Panc1 (cell line): ENCODE data around the gene EEF2. TPM values are rescaled to one million over a fixed set of nuclear protein-coding genes. Genes with fewer than 3 reads are reported as not detected.
"Not testable (repeated sequence)": the region's sequence is repeated elsewhere in the genome, so short reads cannot be mapped to it uniquely, and the experiment has no call there.

Experiments
- ATAC-seq: fragments of 200-7000 bp; cut with Tn5 transposase; 2 replicates; pipeline ENCODE4 v1.9.1; 2020; ENCODE audit warnings: mild to moderate bottlenecking, moderate library complexity
- BruUV-seq: library from RNA; stranded (reverse); fragments of 400-500 nt; replicated peaks from 2 replicates; lab custom pipeline; 2021; lab: Mats Ljungman, UMichigan
- CTCF ChIA-PET: fragments of 300-600 bp; sonication (Branson Sonifier 250); formaldehyde crosslinking; loops from one replicate; lab custom pipeline; 2022; ENCODE audit warnings: antibody characterized with exemption; lab: Charles Lee
- POLR2A ChIA-PET: fragments of 300-600 bp; sonication (Branson Sonifier 250); formaldehyde crosslinking; loops from one replicate; lab custom pipeline; 2022; ENCODE audit warnings: antibody characterized with exemption; lab: Charles Lee
- DNase-seq: peaks from one replicate; pipeline ENCODE4 v3.0.0-alpha.2; 2010; ENCODE audit warnings: low read depth, low spot score
- H3K27ac ChIP-seq: 2 replicates; pipeline ENCODE4 v1.5.1; 2011; ENCODE audit warnings: mild to moderate bottlenecking, low read length, inconsistent platforms
- H3K27me3 ChIP-seq: fragments of 200-500 bp; sonication (Bioruptor generic); 2 replicates; pipeline ENCODE4 v1.6.0; 2014; ENCODE audit warnings: low read length, inconsistent platforms; ENCODE audit not compliant: control insufficient read depth, insufficient read depth
- H3K36me3 ChIP-seq: fragments of 200-500 bp; sonication (Bioruptor generic); 2 replicates; pipeline ENCODE4 v1.5.1; 2014; ENCODE audit warnings: inconsistent platforms, mild to moderate bottlenecking, low read length, moderate library complexity; ENCODE audit not compliant: control insufficient read depth, insufficient read depth
- H3K4me1 ChIP-seq: 2 replicates; pipeline ENCODE4 v1.5.1; 2011; ENCODE audit warnings: inconsistent platforms, mild to moderate bottlenecking, low read length, moderate library complexity; ENCODE audit not compliant: control insufficient read depth, insufficient read depth
- H3K4me3 ChIP-seq, 2 experiments: 2 replicates each; pipeline ENCODE4 v1.5.1; 2011 to 2012; ENCODE audit warnings: low read depth in 2 of 2, low read length in 2 of 2, mild to moderate bottlenecking in 2 of 2, inconsistent platforms in 1 of 2, moderate library complexity in 1 of 2
- H3K9me3 ChIP-seq: fragments of 200-500 bp; sonication (Bioruptor generic); 2 replicates; pipeline ENCODE4 v1.5.1; 2014; ENCODE audit warnings: low read depth, mild to moderate bottlenecking, inconsistent platforms, low read length, moderate library complexity; ENCODE audit not compliant: control insufficient read depth, insufficient read depth
- POLR2AphosphoS5 ChIP-seq: IDR thresholded peaks from 2 replicates; pipeline ENCODE4 v1.6.1; 2012; ENCODE audit warnings: mild to moderate bottlenecking, low read depth, low read length, moderate library complexity
- SIN3A ChIP-seq: IDR thresholded peaks from 2 replicates; pipeline ENCODE4 v1.6.1; 2012; ENCODE audit warnings: low read depth, mild to moderate bottlenecking, low read length, moderate library complexity, borderline replicate concordance; ENCODE audit not compliant: insufficient read depth
- TCF7L2 ChIP-seq: IDR thresholded peaks from 2 replicates; pipeline ENCODE4 v1.6.1; 2011; ENCODE audit warnings: mild to moderate bottlenecking, low read depth, low read length, inconsistent platforms
- in situ Hi-C: cut with HindIII; loops from 2 replicates; pipeline ENCODE4 v1.10.0; 2016; ENCODE audit warnings: low sequenced_read_pairs, low pct_unique_long_range_greater_than_20kb
- intact Hi-C: fragments of 100-400 bp; cut with micrococcal nuclease; formaldehyde crosslinking; loops from one replicate; pipeline ENCODE4 v1.10.0; 2022; ENCODE audit not compliant: unreplicated experiment
- total RNA-seq: library from RNA; stranded (reverse); gene quantifications from one replicate; pipeline ENCODE4 v1.2.1, GENCODE V29; 2021; ENCODE audit not compliant: unreplicated experiment
- TF ChIP-seq, protein P1 (sequence below), 2 experiments: IDR thresholded peaks; 2 replicates each; pipeline ENCODE4 v1.6.1; 2011 to 2012; ENCODE audit warnings: low read depth in 2 of 2, control low read depth in 1 of 2, low read length in 1 of 2, mild to moderate bottlenecking in 1 of 2, moderate library complexity in 1 of 2; ENCODE audit not compliant: insufficient read depth in 1 of 2
- TF ChIP-seq, protein P2 (sequence below): fragments of 450-650 bp; IDR thresholded peaks from 2 replicates; pipeline ENCODE4 v1.5.1; 2017; ENCODE audit warnings: mild to moderate bottlenecking

Gene EEF2
- total RNA-seq, 1 experiment from 2014 or later: 1,391 TPM

DNA sequence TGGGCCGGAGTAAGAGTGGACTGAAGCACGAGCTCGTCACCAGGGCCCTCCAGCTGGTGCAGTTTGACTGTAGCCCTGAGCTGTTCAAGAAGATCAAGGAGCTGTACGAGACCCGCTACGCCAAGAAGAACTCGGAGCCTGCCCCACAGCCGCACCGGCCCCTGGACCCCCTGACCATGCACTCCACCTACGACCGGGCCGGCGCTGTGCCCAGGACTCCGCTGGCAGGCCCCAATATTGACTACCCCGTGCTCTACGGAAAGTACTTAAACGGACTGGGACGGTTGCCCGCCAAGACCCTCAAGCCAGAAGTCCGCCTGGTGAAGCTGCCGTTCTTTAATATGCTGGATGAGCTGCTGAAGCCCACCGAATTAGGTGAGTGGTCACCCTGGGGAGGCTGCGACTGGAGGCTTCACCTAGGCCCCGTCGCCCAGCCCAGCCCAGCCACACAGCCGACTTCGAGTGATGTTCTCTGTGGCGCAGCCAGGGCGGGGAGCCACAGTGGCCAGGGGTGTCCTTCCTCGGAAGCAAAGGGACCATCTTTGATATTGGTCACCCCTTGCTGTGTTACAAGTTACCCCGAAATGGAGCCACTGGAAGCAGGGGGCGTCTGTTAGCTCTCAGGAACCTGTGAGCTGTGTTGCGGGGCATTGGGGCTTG, 27.8 kb upstream of the EEF2 start:
- H3K4me1 ChIP-seq: peaks cover 12% of the 10 kb centered on the region

DNA sequence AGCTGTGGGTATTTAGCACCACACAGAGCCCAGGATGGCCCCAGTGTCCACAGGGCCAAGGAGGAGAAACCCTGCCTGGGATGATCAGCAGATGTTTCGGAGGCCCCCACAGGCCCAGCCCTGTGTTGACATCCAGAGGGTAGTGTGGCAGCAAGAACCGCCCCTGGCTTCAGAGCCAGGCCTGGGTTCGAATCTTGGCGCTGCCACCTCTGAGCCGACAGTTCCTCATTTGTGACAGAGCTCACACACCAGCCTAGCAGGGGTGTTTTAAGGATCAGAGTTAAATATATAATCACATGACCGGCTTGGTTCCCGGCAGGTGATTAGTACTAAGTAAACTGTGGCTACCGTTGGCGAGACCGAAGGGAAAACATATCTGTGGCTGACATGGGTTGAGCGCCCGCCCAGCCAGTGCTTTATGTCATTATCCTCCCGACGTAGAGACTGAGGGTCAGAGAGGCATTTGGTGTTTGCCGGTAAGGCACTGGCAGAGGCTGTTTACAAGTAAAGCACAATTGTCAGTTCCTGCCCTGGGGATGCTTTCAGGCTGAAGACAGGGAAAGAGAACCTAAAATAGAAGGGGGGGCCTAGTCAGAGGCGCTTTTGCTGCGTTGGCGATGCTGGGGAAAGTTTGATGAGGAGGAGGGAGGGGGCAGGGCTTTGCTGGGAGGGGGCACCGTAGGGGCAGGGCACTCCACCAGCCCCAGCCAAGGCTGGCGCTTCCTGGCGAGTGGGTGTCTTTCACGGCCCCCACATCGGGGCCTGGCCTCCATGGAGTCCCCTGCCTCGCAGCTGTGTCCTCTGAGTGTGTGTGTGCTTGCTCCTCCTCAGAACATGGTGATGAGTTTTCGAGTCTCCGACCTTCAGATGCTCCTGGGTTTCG, 27.1 kb upstream of the EEF2 start:
- H3K27ac ChIP-seq: no peak overlapping the region
- no peaks in the 10 kb centered on the region for H3K27me3 ChIP-seq
- POLR2A ChIA-PET: no interaction called here
- no peak overlapping the region for H3K4me3 ChIP-seq
- 0 out of 2 replicates have a peak, but pooled peaks cover 2% of the 10 kb centered on the region for H3K36me3 ChIP-seq
- peaks cover 12% of the 10 kb centered on the region for H3K4me1 ChIP-seq
- no peak for DNase-seq
- BruUV-seq: no TSS peak
- intact Hi-C loops (no loop called here), in situ Hi-C loops (no loop called here)
- H3K9me3 ChIP-seq: no peaks in the 10 kb centered on the region
- ATAC-seq: no peak
- TF ChIP-seq POLR2AphosphoS5: no peak
- TF ChIP-seq SIN3A: no peak
- TF ChIP-seq, protein P1, sequence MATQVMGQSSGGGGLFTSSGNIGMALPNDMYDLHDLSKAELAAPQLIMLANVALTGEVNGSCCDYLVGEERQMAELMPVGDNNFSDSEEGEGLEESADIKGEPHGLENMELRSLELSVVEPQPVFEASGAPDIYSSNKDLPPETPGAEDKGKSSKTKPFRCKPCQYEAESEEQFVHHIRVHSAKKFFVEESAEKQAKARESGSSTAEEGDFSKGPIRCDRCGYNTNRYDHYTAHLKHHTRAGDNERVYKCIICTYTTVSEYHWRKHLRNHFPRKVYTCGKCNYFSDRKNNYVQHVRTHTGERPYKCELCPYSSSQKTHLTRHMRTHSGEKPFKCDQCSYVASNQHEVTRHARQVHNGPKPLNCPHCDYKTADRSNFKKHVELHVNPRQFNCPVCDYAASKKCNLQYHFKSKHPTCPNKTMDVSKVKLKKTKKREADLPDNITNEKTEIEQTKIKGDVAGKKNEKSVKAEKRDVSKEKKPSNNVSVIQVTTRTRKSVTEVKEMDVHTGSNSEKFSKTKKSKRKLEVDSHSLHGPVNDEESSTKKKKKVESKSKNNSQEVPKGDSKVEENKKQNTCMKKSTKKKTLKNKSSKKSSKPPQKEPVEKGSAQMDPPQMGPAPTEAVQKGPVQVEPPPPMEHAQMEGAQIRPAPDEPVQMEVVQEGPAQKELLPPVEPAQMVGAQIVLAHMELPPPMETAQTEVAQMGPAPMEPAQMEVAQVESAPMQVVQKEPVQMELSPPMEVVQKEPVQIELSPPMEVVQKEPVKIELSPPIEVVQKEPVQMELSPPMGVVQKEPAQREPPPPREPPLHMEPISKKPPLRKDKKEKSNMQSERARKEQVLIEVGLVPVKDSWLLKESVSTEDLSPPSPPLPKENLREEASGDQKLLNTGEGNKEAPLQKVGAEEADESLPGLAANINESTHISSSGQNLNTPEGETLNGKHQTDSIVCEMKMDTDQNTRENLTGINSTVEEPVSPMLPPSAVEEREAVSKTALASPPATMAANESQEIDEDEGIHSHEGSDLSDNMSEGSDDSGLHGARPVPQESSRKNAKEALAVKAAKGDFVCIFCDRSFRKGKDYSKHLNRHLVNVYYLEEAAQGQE (IDR thresholded peaks at IDR 0.05; ENCODE audit: insufficient read depth in 1 of 2, low read depth in 2 of 2, low read length in 1 of 2): no peak
- no peak for TF ChIP-seq TCF7L2
- CTCF ChIA-PET: no interaction called here

More for the DNA sequence above, 27.8 kb upstream of the EEF2 start:
- no peak overlapping the region for H3K4me3 ChIP-seq
- BruUV-seq: no TSS peak
- no peaks in the 10 kb centered on the region for H3K9me3 ChIP-seq
- H3K36me3 ChIP-seq: no peaks in the 10 kb centered on the region
- ATAC-seq: no peak
- no peak overlapping the region for H3K27ac ChIP-seq
- intact Hi-C loops: no loop called here
- in situ Hi-C loops: no loop called here
- POLR2A ChIA-PET: no interaction called here
- no peak for DNase-seq
- H3K27me3 ChIP-seq: no peaks in the 10 kb centered on the region
- CTCF ChIA-PET: no interaction called here
- TF ChIP-seq TCF7L2 (no peak), SIN3A (no peak), POLR2AphosphoS5 (no peak)
- TF ChIP-seq, protein P2, sequence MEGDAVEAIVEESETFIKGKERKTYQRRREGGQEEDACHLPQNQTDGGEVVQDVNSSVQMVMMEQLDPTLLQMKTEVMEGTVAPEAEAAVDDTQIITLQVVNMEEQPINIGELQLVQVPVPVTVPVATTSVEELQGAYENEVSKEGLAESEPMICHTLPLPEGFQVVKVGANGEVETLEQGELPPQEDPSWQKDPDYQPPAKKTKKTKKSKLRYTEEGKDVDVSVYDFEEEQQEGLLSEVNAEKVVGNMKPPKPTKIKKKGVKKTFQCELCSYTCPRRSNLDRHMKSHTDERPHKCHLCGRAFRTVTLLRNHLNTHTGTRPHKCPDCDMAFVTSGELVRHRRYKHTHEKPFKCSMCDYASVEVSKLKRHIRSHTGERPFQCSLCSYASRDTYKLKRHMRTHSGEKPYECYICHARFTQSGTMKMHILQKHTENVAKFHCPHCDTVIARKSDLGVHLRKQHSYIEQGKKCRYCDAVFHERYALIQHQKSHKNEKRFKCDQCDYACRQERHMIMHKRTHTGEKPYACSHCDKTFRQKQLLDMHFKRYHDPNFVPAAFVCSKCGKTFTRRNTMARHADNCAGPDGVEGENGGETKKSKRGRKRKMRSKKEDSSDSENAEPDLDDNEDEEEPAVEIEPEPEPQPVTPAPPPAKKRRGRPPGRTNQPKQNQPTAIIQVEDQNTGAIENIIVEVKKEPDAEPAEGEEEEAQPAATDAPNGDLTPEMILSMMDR: no peak

DNA sequence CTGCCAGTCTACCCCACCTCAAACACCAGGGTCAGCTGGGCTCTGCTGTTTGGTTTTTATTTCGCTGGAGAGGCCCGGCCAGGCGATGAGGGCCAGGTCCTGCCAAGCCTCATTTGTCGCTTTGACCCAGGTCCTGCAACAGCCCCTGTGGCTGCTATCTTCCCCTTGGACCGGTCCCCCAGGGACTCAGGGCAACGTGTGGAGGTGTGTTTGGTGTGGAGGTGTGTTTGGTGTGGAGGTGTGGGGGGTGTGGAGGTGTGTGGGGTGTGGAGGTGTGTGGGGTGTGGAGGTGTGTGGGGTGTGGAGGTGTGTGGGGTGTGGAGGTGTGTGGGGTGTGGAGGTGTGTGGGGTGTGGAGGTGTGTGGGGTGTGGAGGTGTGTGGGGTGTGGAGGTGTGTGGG, 26.2 kb upstream of the EEF2 start:
- in situ Hi-C loops, H3K27ac ChIP-seq, H3K4me3 ChIP-seq, H3K27me3 ChIP-seq, CTCF ChIA-PET, POLR2A ChIA-PET, BruUV-seq, ATAC-seq, intact Hi-C loops, DNase-seq, H3K36me3 ChIP-seq, H3K9me3 ChIP-seq: not testable (repeated sequence)
- H3K4me1 ChIP-seq: peaks cover 16% of the 10 kb centered on the region
